HG03354 (cell line): ENCODE measurements around the gene UBE3A.

ENCODE experiments used
- ATAC-seq: cut with Tn5 transposase; IDR thresholded peaks from one replicate; pipeline ENCODE4 v1.9.1; 2021; ENCODE audit warnings: mild to moderate bottlenecking; ENCODE audit not compliant: unreplicated experiment, poor library complexity, severe bottlenecking

The UBE3A gene

DNA sequence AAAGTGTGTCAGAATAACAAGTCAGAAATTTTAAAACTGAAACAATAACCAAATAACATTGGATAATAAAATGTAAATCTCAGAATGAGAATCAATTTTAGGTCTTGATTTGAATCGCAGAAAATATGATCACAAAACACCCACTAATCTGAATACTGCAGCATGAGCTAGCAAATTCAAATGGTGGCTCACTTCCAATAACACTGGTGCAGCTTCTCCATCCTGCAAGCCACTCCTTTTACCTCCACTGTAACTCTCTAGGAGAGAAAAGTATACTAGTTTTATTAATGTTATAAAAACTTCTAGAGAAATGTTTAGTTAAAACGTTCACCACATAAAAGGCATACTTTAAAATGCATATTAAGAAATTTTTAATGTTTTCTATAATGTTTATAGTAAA, 30.4 kb downstream of the UBE3A start:
- ATAC-seq: no peak

- ATAC-seq: no peak
Measured at GRCh38 chr15:25407950-25408349, 30.9 kb downstream of the UBE3A start.

DNA sequence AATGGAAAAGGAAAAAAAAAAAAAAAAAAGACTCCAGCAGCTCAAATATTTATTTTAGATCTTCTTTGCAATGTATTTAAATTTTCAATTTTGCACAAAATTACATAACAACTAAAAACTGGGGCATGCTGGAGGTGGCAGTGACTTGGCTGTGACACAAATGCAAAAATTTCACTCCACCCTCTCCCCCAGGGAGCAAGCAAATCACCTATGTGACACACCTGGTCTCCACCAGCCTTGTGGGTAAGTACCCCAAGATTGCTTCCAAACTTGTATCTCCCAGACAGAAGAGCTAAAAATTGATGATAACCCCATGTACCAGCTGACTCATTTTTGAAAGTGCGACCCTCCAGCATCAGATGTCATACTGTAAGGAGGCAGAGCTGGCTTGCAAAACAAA, 32.0 kb downstream of the UBE3A start:
- ATAC-seq: no peak

DNA sequence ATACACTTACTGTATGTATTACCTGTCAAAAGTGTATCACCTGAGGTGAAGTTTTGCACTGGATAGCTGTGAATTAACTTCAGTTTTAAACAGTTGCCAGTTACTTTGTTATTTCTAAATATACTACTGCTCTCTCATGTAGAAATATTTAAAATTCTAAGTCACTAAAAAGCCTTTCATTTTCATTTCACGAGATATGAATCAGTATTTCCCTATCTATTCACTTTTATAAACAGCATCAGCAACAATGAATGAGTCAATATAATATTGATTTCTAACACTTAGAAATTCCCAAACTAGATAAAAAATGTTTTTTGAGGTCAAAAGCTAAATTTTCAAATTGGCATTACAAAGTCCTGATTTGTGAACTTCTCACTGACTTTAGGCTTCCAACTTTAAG, 32.6 kb downstream of the UBE3A start:
- no peak for ATAC-seq

GRCh38 chr15:25403771-25404170, 35.1 kb downstream of the UBE3A start:
- no peak for ATAC-seq

DNA sequence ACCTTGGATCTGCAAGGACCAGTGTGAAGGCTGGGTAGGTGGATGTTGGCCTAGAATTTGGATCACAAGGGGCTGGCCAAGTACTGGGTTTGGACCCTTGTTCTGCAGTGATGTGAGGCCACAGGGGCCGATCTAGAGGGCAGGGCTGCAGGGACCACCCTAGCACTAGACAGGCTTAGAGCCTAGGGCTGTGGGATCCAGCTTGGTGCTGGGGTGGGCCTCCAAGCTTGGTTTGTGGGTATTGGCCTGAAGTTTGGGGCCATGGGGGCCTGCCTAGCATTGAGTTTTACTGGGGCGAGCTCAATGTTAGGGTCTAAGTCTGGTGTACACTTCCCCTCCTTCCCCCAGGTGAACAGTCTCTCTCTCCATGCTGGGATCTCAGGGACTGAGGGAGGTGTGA, 36.5 kb downstream of the UBE3A start:
- ATAC-seq: no peak

DNA sequence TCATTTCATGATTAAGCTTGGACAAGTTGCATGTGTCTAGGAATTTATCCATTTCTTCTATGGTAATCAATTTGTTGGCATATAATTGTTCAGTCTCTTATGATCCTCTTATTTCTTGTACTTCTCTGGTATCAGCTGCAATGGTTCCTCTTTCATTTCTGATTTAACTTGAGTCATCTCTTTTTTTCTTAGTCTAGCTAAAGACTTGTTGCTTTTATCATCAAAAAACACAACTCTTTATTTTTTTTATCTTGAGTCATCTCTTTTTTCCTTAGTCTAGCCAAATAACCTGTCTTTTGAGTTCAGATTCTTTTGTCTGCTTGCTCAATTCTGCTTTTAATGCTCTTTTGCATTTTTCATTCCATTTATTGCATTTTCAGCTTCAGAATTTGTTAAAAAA, 37.3 kb downstream of the UBE3A start:
- no peak for ATAC-seq

- no peak for ATAC-seq
Measured at GRCh38 chr15:25397100-25397499, 41.7 kb downstream of the UBE3A start.

GRCh38 chr15:25394898-25395297, 43.9 kb downstream of the UBE3A start:
- no peak for ATAC-seq

GRCh38 chr15:25392806-25393205, 46.0 kb downstream of the UBE3A start:
- no peak for ATAC-seq

- ATAC-seq: no peak
Measured at GRCh38 chr15:25391971-25392721, 46.7 kb downstream of the UBE3A start.

- no peak for ATAC-seq
Measured at GRCh38 chr15:25385986-25386385, 52.8 kb downstream of the UBE3A start.

DNA sequence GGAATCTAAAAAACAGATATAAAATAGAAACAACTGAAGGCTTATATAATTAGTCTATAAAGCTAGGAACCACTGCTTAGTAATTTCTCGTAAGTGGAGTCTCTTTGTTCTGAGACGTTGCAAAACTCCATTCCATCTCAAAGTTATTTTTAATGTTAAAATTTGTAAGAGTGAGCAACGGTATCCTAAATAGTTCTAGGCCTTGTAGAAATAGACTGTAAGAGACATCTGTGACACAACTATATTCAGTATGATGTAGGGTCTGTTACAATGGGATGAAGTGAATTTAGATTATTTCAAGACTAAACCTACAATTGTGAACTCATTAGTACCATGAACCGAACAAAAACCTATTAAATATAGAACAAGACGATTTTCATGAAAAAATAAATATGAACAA, 57.2 kb downstream of the UBE3A start:
- ATAC-seq: no peak

- ATAC-seq: no peak
Measured at GRCh38 chr15:25378501-25378901, 60.3 kb downstream of the UBE3A start.

DNA sequence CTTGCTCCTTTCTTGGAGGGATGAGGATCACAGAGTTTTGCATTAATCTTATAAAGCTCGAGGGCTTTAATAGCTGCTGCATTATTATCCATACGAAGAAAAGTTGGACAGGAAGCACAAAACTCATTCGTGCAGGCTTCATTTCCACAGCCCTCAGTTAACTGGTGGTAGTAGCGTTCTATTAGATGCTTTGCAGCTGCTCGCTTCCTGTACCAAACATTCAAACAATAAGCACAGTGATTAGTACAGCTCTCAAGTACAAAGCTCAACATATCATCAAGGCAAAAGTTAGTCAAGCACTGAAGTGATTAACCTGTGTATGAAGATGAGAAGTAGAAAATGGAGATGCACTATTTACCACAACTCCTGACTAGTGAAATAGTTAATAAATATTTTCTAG, 63.3 kb downstream of the UBE3A start:
- no peak for ATAC-seq

- no peak for ATAC-seq
Measured at GRCh38 chr15:25374143-25374542, 64.7 kb downstream of the UBE3A start.

- no peak for ATAC-seq
Measured at GRCh38 chr15:25372298-25372697, 66.5 kb downstream of the UBE3A start.

DNA sequence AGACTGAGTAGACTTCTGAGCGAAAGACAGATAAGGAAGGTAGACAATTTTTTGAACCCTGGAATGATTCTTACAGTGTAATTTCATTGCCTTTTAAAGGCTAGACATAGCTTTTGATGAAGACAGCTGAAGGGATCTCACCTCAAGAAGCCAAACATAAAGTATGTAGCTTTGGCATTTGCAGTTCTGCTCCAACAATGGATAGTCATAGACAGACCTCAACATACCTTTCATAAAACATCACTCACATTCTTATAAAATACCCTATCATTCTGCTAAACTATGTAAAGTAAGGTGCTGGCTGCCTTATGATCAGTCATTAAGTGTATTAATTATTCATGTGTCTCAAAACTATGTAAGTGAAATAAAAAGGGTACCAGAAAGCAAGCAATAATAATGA, 70.0 kb downstream of the UBE3A start:
- ATAC-seq: no peak

DNA sequence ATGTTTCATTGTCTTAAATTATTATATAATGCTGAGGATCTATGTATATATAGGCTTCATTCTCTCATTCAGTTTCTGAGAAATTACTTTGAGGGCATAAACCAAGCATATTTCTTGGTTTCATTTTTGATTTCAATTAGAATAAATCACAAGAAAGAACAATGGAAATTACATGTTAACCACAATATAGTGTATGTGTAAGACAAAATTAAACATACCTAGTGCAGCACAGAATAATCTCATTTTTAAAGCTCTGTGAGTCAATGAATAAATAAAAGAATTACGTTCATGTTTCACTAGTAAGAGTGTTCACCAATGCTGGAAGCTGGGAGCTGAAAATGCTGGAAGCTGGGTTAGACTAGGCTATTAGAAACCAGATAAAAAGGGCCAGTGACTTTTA, 72.8 kb downstream of the UBE3A start:
- no peak for ATAC-seq

GRCh38 chr15:25362545-25362944, 76.3 kb downstream of the UBE3A start:
- ATAC-seq: no peak

DNA sequence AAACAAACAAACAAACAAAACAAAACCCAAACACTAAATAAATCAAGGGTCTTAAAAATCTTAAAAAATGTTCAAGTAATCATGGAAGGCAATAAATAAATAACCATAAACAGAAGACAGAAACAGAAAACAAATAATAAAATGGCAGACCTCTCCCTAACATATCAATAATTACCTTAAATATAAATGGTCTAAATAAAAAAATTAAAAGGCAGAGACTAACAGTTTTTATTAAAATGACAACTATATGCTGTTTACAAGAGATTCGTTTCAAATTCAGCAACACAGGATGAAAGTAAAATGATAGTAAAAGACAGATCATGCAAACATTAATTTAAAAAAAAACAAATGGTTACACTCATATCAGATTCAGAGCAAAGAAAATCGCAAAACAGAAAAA, 91.1 kb downstream of the UBE3A start:
- ATAC-seq: no peak

DNA sequence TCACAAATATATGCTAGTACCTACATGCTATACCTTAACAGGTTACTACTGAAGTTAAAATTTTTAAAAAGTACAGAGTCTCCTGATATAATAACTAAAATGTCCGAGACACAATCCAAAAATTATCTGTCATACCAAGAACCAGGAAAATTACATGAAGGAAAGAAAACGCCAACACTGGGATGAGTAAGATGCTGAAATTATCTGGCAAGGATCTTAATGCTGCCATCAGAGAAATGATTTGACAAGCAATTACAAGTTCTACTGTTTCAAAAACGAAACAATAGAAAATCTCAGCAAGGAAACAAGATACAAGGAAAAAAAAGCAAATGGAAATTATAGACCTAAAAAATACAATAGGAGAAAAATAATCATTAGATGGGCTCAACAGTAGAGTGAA, 92.5 kb downstream of the UBE3A start:
- no peak for ATAC-seq
